ENCODE data around the gene TTC3. TPM values are rescaled to one million over a fixed set of nuclear protein-coding genes. Genes with fewer than 3 reads are reported as not detected.

TTC3 gene
- total RNA-seq, 2 donors from 2014 or later = 63.6 to 113 TPM

DNA sequence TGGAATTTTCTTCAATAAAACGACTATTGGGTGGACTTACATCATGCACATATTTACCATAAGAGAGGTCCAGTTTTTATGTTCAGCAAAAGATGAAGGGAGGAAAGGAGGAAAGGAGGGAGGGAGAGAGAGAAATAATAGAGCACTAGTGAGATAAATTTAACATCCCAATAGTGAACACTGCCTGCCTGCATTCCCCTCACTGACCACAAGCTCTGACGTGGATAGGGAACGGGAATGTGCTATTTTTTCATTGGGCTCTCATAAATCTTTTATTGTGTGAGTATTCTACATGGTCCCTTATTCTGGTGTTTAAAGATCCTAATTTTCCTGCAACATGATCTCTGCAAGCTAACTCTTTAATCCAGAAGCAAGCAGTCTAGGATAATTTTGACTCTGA, 82.1 kb downstream of the TTC3 start:
- Mint-ChIP-seq H3K36me3 (peaks cover 8 to 25% of the 10 kb centered on the region in 2 donors), H3K27ac (no peak overlapping the region), H3K9me3 (no peaks in the 10 kb centered on the region)
- no peak for ATAC-seq
- DNase-seq (ENCODE audit: low spot score in 2 of 2) = no peak

DNA sequence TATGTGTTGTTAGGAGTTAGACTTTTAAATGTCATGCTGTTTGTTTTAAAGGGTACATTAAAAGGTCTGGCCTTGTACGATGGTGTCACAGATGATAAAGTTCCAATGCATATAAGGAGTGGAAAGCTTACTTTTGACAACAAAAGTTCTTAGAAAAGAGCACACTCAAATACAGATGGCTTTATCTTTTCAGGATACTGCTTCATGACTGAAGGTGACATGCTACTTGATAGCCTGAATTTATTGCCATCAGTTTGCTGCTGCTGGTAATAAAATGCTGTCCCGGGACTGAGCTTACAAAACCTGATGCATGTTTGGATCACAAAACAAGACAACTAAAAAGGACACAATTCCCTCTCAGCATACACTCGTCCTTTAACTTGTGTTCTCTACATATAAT, 84.9 kb downstream of the TTC3 start:
- no peak for ATAC-seq

DNA sequence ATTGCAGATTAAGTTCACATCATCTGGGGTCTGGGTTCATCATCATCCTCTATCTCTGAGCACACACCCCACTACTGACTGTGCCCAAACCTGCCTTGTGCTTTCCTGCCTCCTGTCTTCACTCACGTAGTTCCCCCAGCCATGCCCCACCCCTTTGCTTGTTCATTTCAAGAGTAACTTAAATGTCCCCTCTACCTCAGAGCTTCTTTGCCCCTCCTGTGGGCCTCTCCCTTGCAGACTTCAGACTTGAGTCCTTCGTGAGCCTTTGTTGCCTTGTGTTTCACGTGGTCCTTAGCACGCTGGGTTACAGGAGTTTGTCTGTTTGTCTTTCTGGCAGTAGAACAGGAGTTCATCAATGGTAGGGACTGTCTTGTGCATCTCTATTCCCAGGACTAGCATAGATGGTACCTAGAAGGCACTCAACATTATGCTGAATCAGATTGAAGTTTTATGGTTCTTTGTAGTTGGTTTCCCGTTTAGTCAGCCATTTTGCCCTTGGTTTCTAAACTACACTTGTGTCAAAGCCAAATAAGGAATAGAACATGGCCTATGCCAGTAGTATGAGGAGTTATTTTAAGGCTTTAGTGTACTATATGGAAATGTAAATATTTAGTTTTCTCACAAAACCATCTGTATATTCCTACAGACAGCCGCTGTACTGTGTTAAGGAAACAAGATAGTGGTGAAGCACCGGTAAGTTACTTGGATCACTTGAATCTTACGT, 86.2 kb downstream of the TTC3 start:
- H3K9me3 Mint-ChIP-seq = no peaks in the 10 kb centered on the region
- H3K27ac Mint-ChIP-seq = peak overlapping the region; percentile 10 to 69
- peaks cover 13 to 25% of the 10 kb centered on the region in 2 donors for H3K36me3 Mint-ChIP-seq
- ATAC-seq (peak; percentile 78 to 96), DNase-seq (ENCODE audit: low spot score in 2 of 2) (peak in 1 of 2 donors; percentile 50)

More for the DNA sequence above, 84.9 kb downstream of the TTC3 start:
- no peak for DNase-seq (ENCODE audit: low spot score in 2 of 2)
- Mint-ChIP-seq H3K27ac (no peak overlapping the region), H3K36me3 (peaks cover 13 to 25% of the 10 kb centered on the region in 2 donors), H3K9me3 (no peaks in the 10 kb centered on the region)

GRCh38 chr21:37159949-37160348, 86.9 kb downstream of the TTC3 start:
- no peak for DNase-seq (ENCODE audit: low spot score in 2 of 2)
- ATAC-seq = no peak
- Mint-ChIP-seq H3K27ac (no peak overlapping the region), H3K36me3 (peaks cover 13 to 25% of the 10 kb centered on the region in 2 donors), H3K9me3 (no peaks in the 10 kb centered on the region)

GRCh38 chr21:37164742-37165141, 91.7 kb downstream of the TTC3 start:
- Mint-ChIP-seq H3K9me3 (no peaks in the 10 kb centered on the region), H3K36me3 (peaks cover 5 to 10% of the 10 kb centered on the region in 2 donors), H3K27ac (no peak overlapping the region)
- no peak for DNase-seq (ENCODE audit: low spot score in 2 of 2)
- ATAC-seq = no peak

DNA sequence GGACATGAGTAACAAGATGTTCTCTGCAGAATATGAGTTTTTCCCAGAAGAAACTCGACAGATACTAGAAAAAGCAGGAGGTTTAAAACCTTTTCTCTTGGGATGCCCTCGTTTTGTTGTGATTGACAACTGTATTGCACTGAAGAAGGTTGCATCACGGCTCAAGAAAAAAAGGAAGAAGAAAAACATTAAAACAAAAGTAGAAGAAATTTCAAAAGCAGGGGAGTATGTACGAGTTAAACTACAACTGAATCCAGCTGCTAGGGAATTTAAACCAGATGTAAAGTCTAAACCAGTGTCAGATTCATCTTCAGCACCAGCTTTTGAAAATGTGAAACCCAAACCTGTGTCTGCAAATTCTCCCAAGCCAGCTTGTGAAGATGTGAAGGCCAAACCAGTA, 92.5 kb downstream of the TTC3 start:
- ATAC-seq = no peak
- Mint-ChIP-seq H3K36me3 (peaks cover 5 to 10% of the 10 kb centered on the region in 2 donors), H3K27ac (no peak overlapping the region), H3K9me3 (no peaks in the 10 kb centered on the region)
- no peak for DNase-seq (ENCODE audit: low spot score in 2 of 2)

DNA sequence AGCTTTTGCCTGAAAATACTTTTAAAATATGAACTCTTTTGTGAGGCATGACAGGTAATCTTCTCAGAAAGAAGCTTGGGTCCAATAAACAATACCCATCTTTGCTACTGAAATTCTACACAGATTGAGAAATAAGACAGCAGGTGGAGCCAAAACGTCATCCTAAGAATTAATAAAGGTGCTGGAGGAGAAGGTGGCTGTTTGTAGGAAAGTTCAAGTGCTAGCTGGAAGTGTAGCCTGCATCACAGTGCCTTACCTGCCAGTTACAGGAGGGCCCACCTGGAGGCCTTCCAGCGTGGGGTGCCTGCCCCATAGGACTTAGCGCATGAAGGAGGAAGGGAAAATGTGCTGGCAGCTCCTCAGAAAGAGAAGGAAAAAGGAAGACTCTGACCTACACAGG, 93.7 kb downstream of the TTC3 start:
- H3K27ac Mint-ChIP-seq = peak overlapping the region in 1 of 2 donors; percentile 79
- ATAC-seq (peak in 1 of 2 donors; percentile 26), DNase-seq (ENCODE audit: low spot score in 2 of 2) (no peak)

GRCh38 chr21:37168666-37169065, 95.6 kb downstream of the TTC3 start:
- Mint-ChIP-seq H3K27ac (no peak overlapping the region), H3K36me3 (peaks cover 11 to 17% of the 10 kb centered on the region in 2 donors), H3K9me3 (no peaks in the 10 kb centered on the region)
- no peak for DNase-seq (ENCODE audit: low spot score in 2 of 2)
- ATAC-seq = no peak

More for the DNA sequence above, 93.7 kb downstream of the TTC3 start:
- Mint-ChIP-seq H3K36me3 (peaks cover 5% of the 10 kb centered on the region in 2 donors), H3K9me3 (no peaks in the 10 kb centered on the region)

DNA sequence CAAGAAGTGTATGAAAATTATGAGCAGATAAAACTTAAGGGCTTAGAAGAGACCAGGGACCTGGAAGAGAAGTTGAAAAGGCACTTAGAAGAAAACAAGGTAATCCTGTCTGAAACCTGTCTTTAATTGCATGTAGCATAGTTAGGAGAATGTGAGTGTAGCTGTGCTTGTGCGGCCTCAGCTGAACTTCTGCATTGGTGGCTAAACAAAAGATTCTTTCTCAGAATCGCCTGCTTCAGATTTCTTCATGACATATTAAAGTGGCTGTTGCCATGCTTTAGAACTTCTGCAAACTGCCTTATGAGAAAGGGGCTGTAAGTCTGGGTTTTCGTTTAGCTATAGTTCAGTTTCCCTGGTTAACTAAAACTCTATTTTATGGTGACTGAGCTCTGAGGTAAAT, 99.6 kb downstream of the TTC3 start:
- DNase-seq (ENCODE audit: low spot score in 2 of 2) (no peak), ATAC-seq (no peak)
- Mint-ChIP-seq H3K27ac (no peak overlapping the region), H3K36me3 (peaks cover 14 to 21% of the 10 kb centered on the region in 2 donors), H3K9me3 (no peaks in the 10 kb centered on the region)

DNA sequence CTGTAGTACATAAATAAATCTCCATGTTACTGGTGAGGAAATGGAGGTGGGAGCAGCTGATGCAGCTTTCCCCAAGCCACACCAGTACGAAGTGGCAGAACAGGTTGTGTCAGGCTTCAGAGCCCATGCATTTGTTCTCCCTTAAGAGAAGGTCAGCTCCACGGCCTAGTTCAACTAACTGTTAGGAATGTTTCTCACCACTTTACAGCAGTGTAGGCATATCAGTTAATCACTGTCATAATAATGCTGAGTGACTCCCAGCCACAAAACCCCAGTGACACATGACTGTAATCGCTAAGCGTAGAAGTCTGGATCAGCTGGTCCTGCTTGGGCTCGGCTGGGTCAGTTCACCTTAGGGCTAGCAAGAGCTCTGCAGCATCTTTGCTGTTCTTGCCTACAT, 103.7 kb downstream of the TTC3 start:
- no peaks in the 10 kb centered on the region for H3K9me3 Mint-ChIP-seq
- H3K36me3 Mint-ChIP-seq = peaks cover 23 to 45% of the 10 kb centered on the region in 2 donors
- no peak overlapping the region for H3K27ac Mint-ChIP-seq
- DNase-seq (ENCODE audit: low spot score in 2 of 2) (no peak), ATAC-seq (no peak)

DNA sequence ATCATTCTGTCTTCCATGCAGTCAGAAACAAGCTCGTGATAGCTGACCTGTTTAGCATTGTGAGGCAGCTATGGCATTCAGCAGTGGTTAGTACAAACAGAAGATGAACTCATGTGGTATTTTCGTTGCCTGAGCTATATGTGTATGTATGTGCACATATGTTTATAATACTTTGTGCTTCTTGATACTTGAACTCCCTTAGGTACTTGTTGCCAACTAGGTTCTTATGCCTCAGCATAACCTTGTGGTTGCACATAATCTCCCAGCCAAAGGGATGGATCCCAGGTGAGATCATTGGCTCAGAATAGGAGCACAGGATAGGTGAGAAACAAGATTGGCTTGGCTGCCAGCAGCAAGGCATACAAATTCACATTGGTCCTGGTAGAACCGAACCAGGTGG, 108.0 kb downstream of the TTC3 start:
- DNase-seq (ENCODE audit: low spot score in 2 of 2) = no peak
- no peak overlapping the region for H3K27ac Mint-ChIP-seq
- ATAC-seq = no peak
- peaks cover 15 to 37% of the 10 kb centered on the region in 2 donors for H3K36me3 Mint-ChIP-seq
- H3K9me3 Mint-ChIP-seq = no peaks in the 10 kb centered on the region

GRCh38 chr21:37182222-37182621, 109.2 kb downstream of the TTC3 start:
- Mint-ChIP-seq H3K27ac (no peak overlapping the region), H3K36me3 (peaks cover 13 to 42% of the 10 kb centered on the region in 2 donors)
- no peak for ATAC-seq

GRCh38 chr21:37183749-37184148, 110.7 kb downstream of the TTC3 start:
- H3K36me3 Mint-ChIP-seq = peaks cover 4 to 33% of the 10 kb centered on the region in 2 donors
- DNase-seq (ENCODE audit: low spot score in 2 of 2) (no peak), ATAC-seq (peak; percentile 42 to 53)
- H3K27ac Mint-ChIP-seq = peak overlapping the region in 1 of 2 donors; percentile 5
- H3K9me3 Mint-ChIP-seq = no peaks in the 10 kb centered on the region

More at GRCh38 chr21:37182222-37182621, 109.2 kb downstream of the TTC3 start:
- DNase-seq (ENCODE audit: low spot score in 2 of 2) = no peak
- H3K9me3 Mint-ChIP-seq = no peaks in the 10 kb centered on the region

- ATAC-seq = peak in 1 of 2 donors; percentile 87
These were observed 111.9 kb downstream of the TTC3 start for GRCh38 chr21:37184784-37185593.

GRCh38 chr21:37186983-37187382, 113.9 kb downstream of the TTC3 start:
- ATAC-seq (no peak), DNase-seq (ENCODE audit: low spot score in 2 of 2) (no peak)
- H3K36me3 Mint-ChIP-seq = peaks cover 4 to 19% of the 10 kb centered on the region in 2 donors
- no peaks in the 10 kb centered on the region for H3K9me3 Mint-ChIP-seq
- peak overlapping the region in 1 of 2 donors; percentile 33 for H3K27ac Mint-ChIP-seq

More at GRCh38 chr21:37184784-37185593, 111.9 kb downstream of the TTC3 start:
- Mint-ChIP-seq H3K36me3 (peaks cover 4 to 23% of the 10 kb centered on the region in 2 donors), H3K27ac (peak overlapping the region in 1 of 2 donors; percentile 48), H3K9me3 (no peaks in the 10 kb centered on the region)
- DNase-seq (ENCODE audit: low spot score in 2 of 2) = peak in 1 of 2 donors; percentile 22

- Mint-ChIP-seq H3K9me3 (no peaks in the 10 kb centered on the region), H3K27ac (no peak overlapping the region), H3K36me3 (peaks cover 12 to 14% of the 10 kb centered on the region in 2 donors)
- no peak for ATAC-seq
- no peak for DNase-seq (ENCODE audit: low spot score in 2 of 2)
These were observed 115.8 kb downstream of the TTC3 start for GRCh38 chr21:37188825-37189224.

- no peak for DNase-seq (ENCODE audit: low spot score in 2 of 2)
- peak overlapping the region in 1 of 2 donors; percentile 3 for H3K27ac Mint-ChIP-seq
- no peak for ATAC-seq
- H3K9me3 Mint-ChIP-seq = no peaks in the 10 kb centered on the region
- H3K36me3 Mint-ChIP-seq = peaks cover 6 to 15% of the 10 kb centered on the region in 2 donors
These were observed 119.0 kb downstream of the TTC3 start for GRCh38 chr21:37192019-37192418.

All from activated naive CD4-positive, alpha-beta T cell treated with anti-CD3 and anti-CD28 coated beads, Interleukin-2, amount 50 U/mL, for 72 hours (primary cell).